Type B pancreatic cell (in vitro differentiated cells): ENCODE results near the gene TCF4. TPM values are rescaled to one million over a fixed set of nuclear protein-coding genes. Genes with fewer than 3 reads are reported as not detected.

ENCODE experiments used
- DNase-seq: peaks from one replicate; pipeline ENCODE4 v3.0.0; 2021; ENCODE audit warnings: mixed read lengths; ENCODE audit not compliant: unreplicated experiment; ENCODE audit errors: extremely low spot score
- H3K27ac Mint-ChIP-seq: 2 replicates; pipeline ENCODE4 v1.8.0; 2021; ENCODE audit warnings: mild to moderate bottlenecking, mixed read lengths
- H3K27me3 Mint-ChIP-seq: 2 replicates; pipeline ENCODE4 v1.8.0; 2021; ENCODE audit warnings: mixed read lengths
- H3K36me3 Mint-ChIP-seq: 2 replicates; pipeline ENCODE4 v1.8.0; 2021; ENCODE audit warnings: mixed read lengths
- H3K4me1 Mint-ChIP-seq: one replicate; pipeline ENCODE4 v1.8.0; 2021; ENCODE audit warnings: mixed read lengths; ENCODE audit not compliant: unreplicated experiment
- H3K4me3 Mint-ChIP-seq: 2 replicates; pipeline ENCODE4 v1.8.0; 2021; ENCODE audit warnings: mild to moderate bottlenecking, mixed read lengths
- H3K9me3 Mint-ChIP-seq: 2 replicates; pipeline ENCODE4 v1.8.0; 2021; ENCODE audit warnings: mixed read lengths
- total RNA-seq: library from RNA; stranded (reverse); gene quantifications from 2 replicates; pipeline ENCODE4 v1.2.1, GENCODE V29; 2021; ENCODE audit warnings: low replicate concordance
- TF ChIP-seq, protein P1 (sequence below): fragments of 200-600 bp; sonication (generic); conservative IDR thresholded peaks from 2 replicates; pipeline ENCODE4 v1.5.0; 2021; ENCODE audit warnings: antibody characterized with exemption, mild to moderate bottlenecking

TCF4 gene
- total RNA-seq, 1 donor from 2014 or later = 189 TPM

DNA sequence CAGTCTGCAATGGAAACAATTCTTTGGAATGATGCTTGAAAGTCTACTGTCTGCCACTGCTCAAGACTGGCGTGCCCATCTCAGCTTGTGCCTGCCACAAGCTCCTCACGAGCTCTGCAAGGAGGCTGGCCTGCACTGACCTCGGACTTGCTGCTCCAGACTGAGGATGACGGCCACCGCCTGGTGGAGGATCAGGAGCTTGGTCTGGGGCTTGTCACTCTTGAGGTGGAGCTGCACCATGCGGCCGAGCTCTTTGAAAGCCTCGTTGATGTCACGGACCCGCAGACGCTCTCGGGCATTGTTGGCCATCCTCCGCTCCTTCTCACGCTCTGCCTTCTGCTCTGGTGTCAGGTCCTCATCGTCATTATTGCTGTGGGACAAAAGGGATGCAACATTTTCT is 359.3 kb downstream of the TCF4 start:
- H3K9me3 Mint-ChIP-seq = no peaks in the 10 kb centered on the region
- peaks cover 49% of the 10 kb centered on the region for H3K36me3 Mint-ChIP-seq
- peaks cover 17% of the 10 kb centered on the region for H3K4me1 Mint-ChIP-seq
- DNase-seq = no peak
- no peaks in the 10 kb centered on the region for H3K27me3 Mint-ChIP-seq
- TF ChIP-seq, protein P1, sequence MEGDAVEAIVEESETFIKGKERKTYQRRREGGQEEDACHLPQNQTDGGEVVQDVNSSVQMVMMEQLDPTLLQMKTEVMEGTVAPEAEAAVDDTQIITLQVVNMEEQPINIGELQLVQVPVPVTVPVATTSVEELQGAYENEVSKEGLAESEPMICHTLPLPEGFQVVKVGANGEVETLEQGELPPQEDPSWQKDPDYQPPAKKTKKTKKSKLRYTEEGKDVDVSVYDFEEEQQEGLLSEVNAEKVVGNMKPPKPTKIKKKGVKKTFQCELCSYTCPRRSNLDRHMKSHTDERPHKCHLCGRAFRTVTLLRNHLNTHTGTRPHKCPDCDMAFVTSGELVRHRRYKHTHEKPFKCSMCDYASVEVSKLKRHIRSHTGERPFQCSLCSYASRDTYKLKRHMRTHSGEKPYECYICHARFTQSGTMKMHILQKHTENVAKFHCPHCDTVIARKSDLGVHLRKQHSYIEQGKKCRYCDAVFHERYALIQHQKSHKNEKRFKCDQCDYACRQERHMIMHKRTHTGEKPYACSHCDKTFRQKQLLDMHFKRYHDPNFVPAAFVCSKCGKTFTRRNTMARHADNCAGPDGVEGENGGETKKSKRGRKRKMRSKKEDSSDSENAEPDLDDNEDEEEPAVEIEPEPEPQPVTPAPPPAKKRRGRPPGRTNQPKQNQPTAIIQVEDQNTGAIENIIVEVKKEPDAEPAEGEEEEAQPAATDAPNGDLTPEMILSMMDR = no peak
- H3K27ac Mint-ChIP-seq = no peak overlapping the region
- H3K4me3 Mint-ChIP-seq = no peak overlapping the region

DNA sequence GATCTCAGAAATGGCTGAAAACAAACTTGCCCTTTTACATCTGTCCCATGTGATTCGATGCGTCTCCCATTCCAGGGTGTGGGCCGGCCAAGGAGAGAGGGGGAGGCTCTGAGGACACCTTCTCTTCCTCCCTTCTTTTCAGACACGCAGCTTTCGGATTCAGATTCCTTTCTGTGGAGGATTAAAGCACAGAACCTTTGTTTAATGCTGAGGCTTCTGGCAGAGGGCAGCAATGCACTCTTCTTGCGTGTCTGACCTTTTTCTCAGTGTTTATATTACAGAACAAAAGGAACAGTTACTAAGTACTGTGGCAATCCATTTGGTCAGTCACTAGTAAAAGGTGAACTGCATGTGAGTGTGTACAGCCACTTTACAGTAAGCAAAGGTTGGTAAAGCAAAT is 359.8 kb downstream of the TCF4 start:
- H3K27me3 Mint-ChIP-seq = no peaks in the 10 kb centered on the region
- TF ChIP-seq, protein P1 = no peak
- no peak overlapping the region for H3K4me3 Mint-ChIP-seq
- no peaks in the 10 kb centered on the region for H3K9me3 Mint-ChIP-seq
- DNase-seq = no peak
- peaks cover 17% of the 10 kb centered on the region for H3K4me1 Mint-ChIP-seq
- H3K27ac Mint-ChIP-seq = peak overlapping the region; percentile 29
- H3K36me3 Mint-ChIP-seq = peaks cover 51% of the 10 kb centered on the region

DNA sequence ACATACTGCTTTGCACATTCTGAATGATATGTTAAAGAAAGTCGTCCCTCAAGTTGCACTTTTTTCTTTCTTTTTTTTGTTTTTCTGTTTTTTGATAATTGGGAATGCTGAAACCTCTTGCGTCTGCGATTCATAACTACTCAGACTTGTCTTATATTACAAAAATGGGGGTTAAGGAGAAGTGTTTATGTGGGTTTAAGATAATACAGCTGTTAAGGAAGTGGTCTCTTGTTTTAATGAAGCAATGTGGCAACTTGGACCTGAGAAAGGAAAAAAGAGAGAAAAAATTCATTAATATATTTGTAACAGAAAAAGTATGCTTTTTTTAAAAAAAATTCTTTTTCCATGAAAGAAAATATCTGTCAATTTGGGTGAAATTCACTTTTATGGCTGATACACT is 360.2 kb downstream of the TCF4 start:
- peaks cover 52% of the 10 kb centered on the region for H3K36me3 Mint-ChIP-seq
- H3K27ac Mint-ChIP-seq = no peak overlapping the region
- H3K4me1 Mint-ChIP-seq = peaks cover 17% of the 10 kb centered on the region
- H3K27me3 Mint-ChIP-seq = no peaks in the 10 kb centered on the region
- H3K9me3 Mint-ChIP-seq = no peaks in the 10 kb centered on the region
- DNase-seq = no peak
- TF ChIP-seq, protein P1 = no peak
- no peak overlapping the region for H3K4me3 Mint-ChIP-seq

DNA sequence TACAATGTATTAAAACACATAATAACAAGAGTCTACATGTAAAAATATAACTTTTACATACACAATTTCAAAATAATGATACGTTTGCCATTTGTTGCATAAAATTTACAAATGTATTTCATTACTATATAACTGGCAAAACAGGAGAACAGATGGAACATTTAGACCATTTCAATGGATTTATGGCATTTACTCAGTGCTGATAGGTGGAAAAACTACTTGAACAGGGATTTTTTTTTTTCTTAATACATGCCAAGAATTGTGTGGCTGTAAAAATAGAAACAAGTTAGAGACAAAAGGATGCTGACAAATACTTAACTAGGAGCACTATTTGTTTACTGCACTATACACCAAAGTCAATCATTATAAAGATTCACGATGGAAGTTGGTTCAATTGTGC is 361.9 kb downstream of the TCF4 start:
- TF ChIP-seq, protein P1 = no peak
- Mint-ChIP-seq H3K9me3 (no peaks in the 10 kb centered on the region), H3K27me3 (no peaks in the 10 kb centered on the region), H3K36me3 (peaks cover 42% of the 10 kb centered on the region), H3K4me1 (peaks cover 17% of the 10 kb centered on the region), H3K4me3 (no peak overlapping the region), H3K27ac (no peak overlapping the region)
- no peak for DNase-seq

DNA sequence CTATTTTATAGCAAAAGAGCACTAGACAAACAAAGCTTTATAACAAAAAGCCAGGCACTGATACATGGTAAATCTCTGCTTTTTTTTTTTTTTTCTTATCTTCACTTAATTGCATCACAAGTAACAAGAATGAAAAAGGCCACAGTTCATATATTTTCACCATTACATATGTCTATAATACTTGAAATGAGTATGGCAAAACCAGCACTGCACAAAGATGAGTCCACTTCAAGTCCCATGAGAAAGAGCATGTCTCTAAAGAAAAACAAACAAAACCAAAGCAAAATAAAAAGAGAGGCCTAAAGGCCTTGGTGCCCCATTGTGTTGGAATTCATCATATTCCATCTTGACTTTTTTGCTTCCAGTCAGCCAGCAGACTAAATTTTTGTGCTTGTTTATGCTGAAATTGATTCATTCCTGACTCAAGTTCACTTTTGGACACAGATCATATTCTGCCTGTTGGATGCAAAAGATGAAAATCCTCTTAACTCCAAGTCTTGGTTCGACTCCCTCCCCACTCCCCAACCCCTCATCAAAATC is 363.8 kb downstream of the TCF4 start:
- Mint-ChIP-seq H3K27me3 (no peaks in the 10 kb centered on the region), H3K27ac (no peak overlapping the region), H3K9me3 (peaks cover 4% of the 10 kb centered on the region), H3K4me1 (peaks cover 17% of the 10 kb centered on the region), H3K36me3 (peaks cover 37% of the 10 kb centered on the region), H3K4me3 (no peak overlapping the region)
- DNase-seq = no peak
- TF ChIP-seq, protein P1 = no peak

DNA sequence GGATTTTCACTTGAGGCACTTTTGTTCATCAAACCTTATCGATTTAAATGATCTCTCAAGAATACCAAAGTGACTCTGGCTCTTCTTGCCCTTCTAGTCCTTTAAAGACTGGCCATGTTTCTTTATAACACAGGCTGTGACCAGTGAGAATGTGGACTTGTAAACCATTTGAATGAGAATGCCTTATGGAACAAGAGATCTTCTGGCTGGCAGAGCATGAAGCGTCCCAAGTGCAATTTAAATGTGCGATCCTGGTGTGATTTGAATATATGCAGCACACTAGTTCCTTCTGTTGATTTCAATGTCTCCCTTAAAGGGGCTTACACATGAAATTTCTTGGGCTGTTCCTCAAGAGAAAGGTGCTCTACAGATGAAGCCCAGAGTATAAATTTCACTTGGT is 366.4 kb downstream of the TCF4 start:
- H3K27me3 Mint-ChIP-seq = no peaks in the 10 kb centered on the region
- TF ChIP-seq, protein P1 = no peak
- peaks cover 11% of the 10 kb centered on the region for H3K4me1 Mint-ChIP-seq
- peaks cover 4% of the 10 kb centered on the region for H3K9me3 Mint-ChIP-seq
- H3K27ac Mint-ChIP-seq = no peak overlapping the region
- no peak for DNase-seq
- H3K4me3 Mint-ChIP-seq = no peak overlapping the region
- peaks cover 26% of the 10 kb centered on the region for H3K36me3 Mint-ChIP-seq
